Measurements from ENCODE around the gene SLC22A1.

The SLC22A1 gene

GRCh38 chr6:160173806-160174527, 52.4 kb downstream of the SLC22A1 start:
- DNase-seq (ENCODE audit: low read depth), result no peak
- no peak overlapping the region for H3K4me3 ChIP-seq (ENCODE audit: low read depth, low read length)
- TF ChIP-seq MAX (IDR thresholded peaks at IDR 0.05; ENCODE audit: low read depth, low read length) (no peak), POLR2A (IDR thresholded peaks at IDR 0.05; ENCODE audit: extremely low read depth, insufficient read length) (no peak), MYC (IDR thresholded peaks at IDR 0.05; ENCODE audit: low read depth, low read length) (no peak), CTCF (IDR thresholded peaks at IDR 0.05; ENCODE audit: low read depth, low read length) (no peak)

DNA sequence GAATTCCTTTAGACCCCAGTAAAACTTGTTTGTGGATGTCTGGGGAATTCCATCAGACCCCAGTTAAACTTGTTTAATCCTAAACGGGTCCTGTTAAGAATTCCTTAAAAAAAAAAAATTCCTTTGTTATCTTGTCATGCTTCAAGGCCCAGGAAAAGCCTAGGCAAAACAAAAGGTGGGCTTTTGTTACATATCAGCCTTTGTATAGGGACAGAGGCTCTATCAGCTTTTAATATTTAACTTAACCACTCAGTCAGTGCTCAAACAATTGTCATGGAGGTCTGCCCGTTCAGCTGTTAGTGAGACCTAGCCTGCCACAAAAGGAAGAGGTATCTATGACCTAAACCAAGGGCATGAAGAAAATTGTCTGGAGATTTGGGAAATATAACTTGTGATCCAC, 53.1 kb downstream of the SLC22A1 start:
- H3K4me3 ChIP-seq (ENCODE audit: low read depth, low read length), result no peak overlapping the region
- no peak for DNase-seq (ENCODE audit: low read depth)
- no peak for TF ChIP-seq MYC (IDR thresholded peaks at IDR 0.05; ENCODE audit: low read depth, low read length)
- no peak for TF ChIP-seq POLR2A (IDR thresholded peaks at IDR 0.05; ENCODE audit: extremely low read depth, insufficient read length)
- no peak for TF ChIP-seq CTCF (IDR thresholded peaks at IDR 0.05; ENCODE audit: low read depth, low read length)
- no peak for TF ChIP-seq MAX (IDR thresholded peaks at IDR 0.05; ENCODE audit: low read depth, low read length)

- TF ChIP-seq CTCF (IDR thresholded peaks at IDR 0.05; ENCODE audit: low read depth, low read length), result no peak
- no peak for TF ChIP-seq POLR2A (IDR thresholded peaks at IDR 0.05; ENCODE audit: extremely low read depth, insufficient read length)
- TF ChIP-seq MAX (IDR thresholded peaks at IDR 0.05; ENCODE audit: low read depth, low read length), result no peak
- TF ChIP-seq MYC (IDR thresholded peaks at IDR 0.05; ENCODE audit: low read depth, low read length), result no peak
- no peak overlapping the region for H3K4me3 ChIP-seq (ENCODE audit: low read depth, low read length)
- DNase-seq (ENCODE audit: low read depth), result no peak
These were observed 55.6 kb downstream of the SLC22A1 start for GRCh38 chr6:160177220-160177619.

- H3K4me3 ChIP-seq (ENCODE audit: low read depth, low read length), result no peak overlapping the region
- TF ChIP-seq POLR2A (IDR thresholded peaks at IDR 0.05; ENCODE audit: extremely low read depth, insufficient read length) (no peak), MYC (IDR thresholded peaks at IDR 0.05; ENCODE audit: low read depth, low read length) (no peak), CTCF (IDR thresholded peaks at IDR 0.05; ENCODE audit: low read depth, low read length) (no peak), MAX (IDR thresholded peaks at IDR 0.05; ENCODE audit: low read depth, low read length) (no peak)
- peak; percentile 47 for DNase-seq (ENCODE audit: low read depth)
These were observed 56.7 kb downstream of the SLC22A1 start for GRCh38 chr6:160178271-160178670.

DNA sequence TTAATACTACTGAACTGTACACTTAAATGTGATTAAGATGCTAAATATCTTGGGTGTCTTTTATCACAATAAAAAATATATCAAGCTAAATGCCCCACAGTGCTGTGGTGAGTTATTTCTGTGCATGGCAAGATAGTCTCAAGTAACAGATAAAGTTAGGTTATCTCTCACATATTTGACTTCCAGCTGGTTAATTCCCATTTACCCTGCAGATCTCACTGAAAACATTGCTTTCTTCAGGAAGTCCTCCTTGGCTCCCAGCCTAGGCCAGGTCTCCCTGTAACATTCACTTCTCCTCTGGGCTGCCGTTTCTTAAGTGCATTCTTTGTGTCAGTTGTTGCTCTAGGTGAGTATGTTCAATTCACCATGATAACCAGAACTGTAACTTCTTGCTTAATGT, 59.1 kb downstream of the SLC22A1 start:
- TF ChIP-seq CTCF (IDR thresholded peaks at IDR 0.05; ENCODE audit: low read depth, low read length), result no peak
- TF ChIP-seq POLR2A (IDR thresholded peaks at IDR 0.05; ENCODE audit: extremely low read depth, insufficient read length), result no peak
- TF ChIP-seq MYC (IDR thresholded peaks at IDR 0.05; ENCODE audit: low read depth, low read length), result no peak
- no peak for TF ChIP-seq MAX (IDR thresholded peaks at IDR 0.05; ENCODE audit: low read depth, low read length)
- DNase-seq (ENCODE audit: low read depth), result no peak

More for the DNA sequence above, 59.1 kb downstream of the SLC22A1 start:
- no peak overlapping the region for H3K4me3 ChIP-seq (ENCODE audit: low read depth, low read length)
